GM23248 (cell line): ENCODE results near the gene DRAXIN.

Source experiments
- EZH2 ChIP-seq: fragments of 200-600 bp; sonication (generic); IDR thresholded peaks from 2 replicates; pipeline ENCODE4 v1.6.1; 2018; ENCODE audit warnings: antibody characterized with exemption, mild to moderate bottlenecking; ENCODE audit not compliant: insufficient read depth, poor library complexity, severe bottlenecking
- EZH2phosphoT487 ChIP-seq: fragments of 200-600 bp; sonication (generic); IDR thresholded peaks from 2 replicates; pipeline ENCODE4 v1.6.1; 2018; ENCODE audit warnings: antibody characterized with exemption, moderate library complexity, mild to moderate bottlenecking, low read depth; ENCODE audit not compliant: insufficient read depth

DNA sequence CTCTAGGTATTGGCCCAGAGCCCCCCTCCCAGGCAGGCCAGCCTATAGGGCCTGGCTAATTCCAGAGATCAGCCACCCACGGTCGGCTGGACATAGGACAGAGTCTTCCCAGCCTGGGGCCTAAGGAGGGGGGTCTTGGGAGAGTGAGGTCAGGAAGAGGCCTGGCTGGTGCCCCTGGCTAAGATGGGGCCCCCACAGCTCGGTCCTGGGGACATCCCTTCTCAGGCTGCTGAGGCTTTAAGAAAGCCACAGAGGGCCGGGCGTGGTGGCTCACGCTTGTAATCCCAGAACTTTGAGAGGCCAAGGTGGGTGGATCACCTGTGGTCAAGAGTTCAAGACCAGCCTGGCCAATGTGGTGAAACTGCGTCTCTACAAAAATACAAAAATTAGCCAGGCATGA lies 73.0 kb downstream of the DRAXIN start:
- TF ChIP-seq EZH2, result no peak
- TF ChIP-seq EZH2phosphoT487, result no peak
